ENCODE measurements around the gene VAV2.

- TF ChIP-seq REST (IDR thresholded peaks at IDR 0.05; ENCODE audit: insufficient read depth in 1 of 2, low read depth in 2 of 2, low read length in 1 of 2) (no peak), CTCF (IDR thresholded peaks at IDR 0.05) (no peak), SIN3A (IDR thresholded peaks at IDR 0.05; ENCODE audit: borderline replicate concordance, insufficient read depth, low read depth, low read length) (no peak)
These were observed 78.4 kb downstream of the VAV2 start for GRCh38 chr9:133913571-133914369.
